Heart left ventricle (tissue), 16 donors: Measurements from ENCODE around the gene ACOXL. TPM values are rescaled to one million over a fixed set of nuclear protein-coding genes. Genes with fewer than 3 reads are reported as not detected.
"Not testable (repeated sequence)": the region's sequence is repeated elsewhere in the genome, so short reads cannot be mapped to it uniquely, and the experiment has no call there.

ENCODE experiments used
- ATAC-seq, 4 donors: fragments of 200-7000 bp; cut with Tn5 transposase; one replicate each; pipeline ENCODE4 v1.9.1; 2020 to 2022; ENCODE audit warnings: moderate library complexity in 4 of 4, mild to moderate bottlenecking in 3 of 4, moderate number of reproducible peaks in 1 of 4
- DNase-seq, 5 donors: peaks; one replicate each; pipeline ENCODE4 v3.0.0-alpha.2; 2020
- H3K27ac ChIP-seq, 12 donors: fragments of 200-600 bp; sonication (generic) in 4 of 12; one replicate each; pipeline versions ENCODE4 v1.5.0 to v1.8.0; 2016 to 2022; ENCODE audit warnings: mild to moderate bottlenecking in 2 of 12
- H3K27me3 ChIP-seq, 9 donors: fragments of 200-600 bp; sonication (generic) in 2 of 9; one replicate each; pipeline versions ENCODE4 v1.5.1 to v1.8.0; 2016 to 2022; ENCODE audit warnings: mild to moderate bottlenecking in 3 of 9
- H3K36me3 ChIP-seq, 9 donors: fragments of 200-600 bp; sonication (generic) in 2 of 9; one replicate each; pipeline versions ENCODE4 v1.5.0 to v1.8.0; 2018 to 2022; ENCODE audit warnings: mild to moderate bottlenecking in 2 of 9
- H3K4me1 ChIP-seq, 12 donors: fragments of 200-600 bp; sonication (generic) in 4 of 12; one replicate each; pipeline versions ENCODE4 v1.5.0 to v1.8.0; 2016 to 2022; ENCODE audit warnings: mild to moderate bottlenecking in 3 of 12
- H3K4me3 ChIP-seq, 12 donors: fragments of 200-600 bp; sonication (generic) in 4 of 12; one replicate each; pipeline versions ENCODE4 v1.5.0 to v1.8.0; 2017 to 2022; ENCODE audit warnings: mild to moderate bottlenecking in 9 of 12, moderate library complexity in 4 of 12
- H3K9me3 ChIP-seq, 12 donors: fragments of 200-600 bp; sonication (generic) in 4 of 12; one replicate each; pipeline versions ENCODE4 v1.5.0 to v1.8.0; 2016 to 2022; ENCODE audit warnings: mild to moderate bottlenecking in 1 of 12
- POLR2A ChIP-seq, 2 donors: fragments of 450-650 bp; IDR thresholded peaks; one replicate each; pipeline ENCODE4 v1.6.1; 2017; ENCODE audit warnings: antibody characterized with exemption in 2 of 2, mild to moderate bottlenecking in 2 of 2, moderate library complexity in 2 of 2
- WGBS, 4 donors: extraction: QIAGEN DNeasy Blood & Tissue Kit in 2 of 4; methylation state at CpG; one replicate each; pipeline versions ENCODE4 v1.1.5 to v1.1.7; 2013 to 2018; 5-methylcytosine and 5-hydroxymethylcytosine counted together
- intact Hi-C, 10 donors: fragments of 100-400 bp; cut with DNase I; formaldehyde crosslinking; loops; one replicate each; pipeline versions ENCODE4 v1.11.1 to v1.14.2; 2022
- polyA plus RNA-seq, 2 donors: library from polyadenylated mRNA; stranded (reverse); fragments of 200-250 nt; gene quantifications; one replicate each; pipeline ENCODE4 v1.2.3, GENCODE V29; 2013
- total RNA-seq, 9 donors: library from RNA; depleted of rRNA in 2 of 9; stranded (reverse); fragments of >200 nt in 2 of 9; fragmentation: NEBNext Ultra II Directional in 3 of 9; extraction: Animal tissue kit (Norgen Biotek cat#: 25700) in 3 of 9; gene quantifications; one replicate each; pipeline versions ENCODE4 v1.1.0 to v1.2.4, GENCODE V29; 2016 to 2023
- TF ChIP-seq, protein P1 (sequence below), 12 donors: fragments of 200-600 bp; sonication (generic) in 4 of 12; IDR thresholded peaks; one replicate each; pipeline versions ENCODE4 v1.5.0 to v1.8.0; 2018 to 2022; ENCODE audit warnings: antibody characterized with exemption in 12 of 12, mild to moderate bottlenecking in 5 of 12
- donor health status: ischemic (EF 13 %, LVEDD 7.1; RV severe dilation, severe dysfunction).
- donor health status: healthy with polysubstance abuse.
- donor health status: DM: no; HTN: yes; CAD: no.
- donor health status: DM: no; HTN: no; CAD: no.
- donor health status: ischemic (EF 25% LVEDD 6.9; RV normal size, moderate dysfunction).
- donor health status: ischemic (EF 25% LVEDD 5.7; RV mildly dilated, moderate dysfunction).
- donor health status: healthy.
- donor health status: DM: yes; HTN: yes; CAD: no.
- donor health status: ischemic (EF 35%, LVEDD 5.7; RV mildly dilated, moderate dysfunction).
- donor health status: nonischemic (EF 11% LVEDD 7.7; RV severe dilation, severe dysfunction).
- donor health status: DM: yes; HTN: yes; CAD: no.
- donor health status: PGD.
- donor health status: ischemic (EF 29% LVEDD 5.4; RV normal size, mild dysfunction).
- donor health status: nonischemic (EF 23%, LVEDD 6.1; RV moderate dilation, normal function).

The ACOXL gene
- total and polyA plus RNA-seq, 11 donors = 0.25 TPM; not detected in 10

DNA sequence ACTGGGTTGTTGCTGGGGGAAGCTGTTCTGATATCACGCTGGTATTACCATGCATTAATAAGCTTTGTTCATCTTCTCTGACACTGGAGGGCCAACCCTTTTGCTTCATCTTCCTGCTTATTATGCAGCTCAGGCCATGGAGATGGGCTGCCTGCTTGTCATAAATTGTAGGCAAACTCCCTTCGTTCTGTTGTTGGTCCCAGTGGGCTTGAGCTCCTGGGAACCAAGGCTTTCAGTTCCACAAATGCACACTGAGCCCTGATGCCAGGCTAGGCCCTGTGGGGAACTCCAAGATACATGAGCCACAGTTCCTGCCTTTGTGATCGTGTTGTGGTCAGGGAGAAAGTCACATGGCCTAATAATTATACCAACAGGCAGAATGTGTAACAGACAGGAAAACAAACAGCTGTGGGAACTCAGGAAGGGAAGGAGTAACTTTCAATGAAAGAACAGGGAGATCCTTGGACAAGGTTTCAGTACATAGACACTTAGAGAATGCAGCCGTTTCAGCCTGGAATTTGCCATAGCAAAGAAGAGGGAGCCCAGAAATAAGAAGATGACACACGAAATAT, 339.3 kb downstream of the ACOXL start:
- H3K27ac ChIP-seq = peak overlapping the region in 1 of 12 donors; percentile 16
- H3K27me3 ChIP-seq = no peaks in the 10 kb centered on the region
- intact Hi-C loops = no loop called here
- ATAC-seq (peak; percentile 64 to 75 (median 72)), DNase-seq (peak in 1 of 5 donors; percentile 41)
- TF ChIP-seq, protein P1, sequence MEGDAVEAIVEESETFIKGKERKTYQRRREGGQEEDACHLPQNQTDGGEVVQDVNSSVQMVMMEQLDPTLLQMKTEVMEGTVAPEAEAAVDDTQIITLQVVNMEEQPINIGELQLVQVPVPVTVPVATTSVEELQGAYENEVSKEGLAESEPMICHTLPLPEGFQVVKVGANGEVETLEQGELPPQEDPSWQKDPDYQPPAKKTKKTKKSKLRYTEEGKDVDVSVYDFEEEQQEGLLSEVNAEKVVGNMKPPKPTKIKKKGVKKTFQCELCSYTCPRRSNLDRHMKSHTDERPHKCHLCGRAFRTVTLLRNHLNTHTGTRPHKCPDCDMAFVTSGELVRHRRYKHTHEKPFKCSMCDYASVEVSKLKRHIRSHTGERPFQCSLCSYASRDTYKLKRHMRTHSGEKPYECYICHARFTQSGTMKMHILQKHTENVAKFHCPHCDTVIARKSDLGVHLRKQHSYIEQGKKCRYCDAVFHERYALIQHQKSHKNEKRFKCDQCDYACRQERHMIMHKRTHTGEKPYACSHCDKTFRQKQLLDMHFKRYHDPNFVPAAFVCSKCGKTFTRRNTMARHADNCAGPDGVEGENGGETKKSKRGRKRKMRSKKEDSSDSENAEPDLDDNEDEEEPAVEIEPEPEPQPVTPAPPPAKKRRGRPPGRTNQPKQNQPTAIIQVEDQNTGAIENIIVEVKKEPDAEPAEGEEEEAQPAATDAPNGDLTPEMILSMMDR (IDR thresholded peaks at IDR 0.05) = no peak
- no peak for TF ChIP-seq POLR2A (IDR thresholded peaks at IDR 0.05)
- no peaks in the 10 kb centered on the region for H3K36me3 ChIP-seq
- H3K4me3 ChIP-seq = no peak overlapping the region
- 28 to 53% (median 41%) methylated on average over 4 to 5 of the region's 5 CpGs for WGBS, 4 donors
- peaks cover 0 to 16% (median 4%) of the 10 kb centered on the region in 12 donors for H3K4me1 ChIP-seq
- peaks cover 0 to 25% (median 4%) of the 10 kb centered on the region in 12 donors for H3K9me3 ChIP-seq

- Histone ChIP-seq H3K27me3 (no peaks in the 10 kb centered on the region), H3K27ac (peak overlapping the region in 1 of 12 donors; percentile 16), H3K4me1 (peaks cover 0 to 16% (median 4%) of the 10 kb centered on the region in 12 donors), H3K4me3 (no peak overlapping the region), H3K9me3 (peaks cover 0 to 27% (median 4%) of the 10 kb centered on the region in 12 donors), H3K36me3 (no peaks in the 10 kb centered on the region)
- ATAC-seq (peak in 2 of 4 donors; percentile 24 to 80), DNase-seq (no peak)
- no peak for TF ChIP-seq POLR2A (IDR thresholded peaks at IDR 0.05)
- TF ChIP-seq, protein P1 (IDR thresholded peaks at IDR 0.05) = no peak
- intact Hi-C loops = no loop called here
- WGBS, 4 donors = 27 to 46% (median 33%) methylated on average over 2 of the region's 2 CpGs
Measured at GRCh38 chr2:111072220-111072871, 340.0 kb downstream of the ACOXL start.

GRCh38 chr2:111082659-111083058, 350.3 kb downstream of the ACOXL start:
- 0% methylated on average over 1 of the region's 1 CpG for WGBS, 4 donors
- H3K27ac ChIP-seq, H3K4me1 ChIP-seq, H3K9me3 ChIP-seq, DNase-seq, H3K36me3 ChIP-seq, ATAC-seq, H3K4me3 ChIP-seq, intact Hi-C loops: not testable (repeated sequence)
- peaks cover 0 to 11% (median 0%) of the 10 kb centered on the region in 9 donors for H3K27me3 ChIP-seq

GRCh38 chr2:111091811-111092211, 359.4 kb downstream of the ACOXL start:
- WGBS, 4 donors = 93 to 98% (median 95%) methylated on average over 3 of the region's 3 CpGs
- Histone ChIP-seq H3K27me3 (peaks cover 0 to 10% (median 0%) of the 10 kb centered on the region in 9 donors), H3K4me1 (no peaks in the 10 kb centered on the region), H3K27ac (no peak overlapping the region), H3K9me3 (no peaks in the 10 kb centered on the region), H3K4me3 (no peak overlapping the region), H3K36me3 (no peaks in the 10 kb centered on the region)
- ATAC-seq = no peak
- DNase-seq = no peak
- TF ChIP-seq, protein P1 (IDR thresholded peaks at IDR 0.05) = no peak
- no peak for TF ChIP-seq POLR2A (IDR thresholded peaks at IDR 0.05)
- intact Hi-C loops = no loop called here
